C4-2B (cell line): ENCODE measurements around the gene NPTX2.

Source experiments
- ZFX ChIP-seq: fragments of 450-650 bp; IDR thresholded peaks from 2 replicates; pipeline ENCODE4 v1.6.1; 2017
- TF ChIP-seq, protein P1 (sequence below): fragments of 450-650 bp; conservative IDR thresholded peaks from 2 replicates; pipeline ENCODE4 v1.5.1; 2017; ENCODE audit warnings: mild to moderate bottlenecking

DNA sequence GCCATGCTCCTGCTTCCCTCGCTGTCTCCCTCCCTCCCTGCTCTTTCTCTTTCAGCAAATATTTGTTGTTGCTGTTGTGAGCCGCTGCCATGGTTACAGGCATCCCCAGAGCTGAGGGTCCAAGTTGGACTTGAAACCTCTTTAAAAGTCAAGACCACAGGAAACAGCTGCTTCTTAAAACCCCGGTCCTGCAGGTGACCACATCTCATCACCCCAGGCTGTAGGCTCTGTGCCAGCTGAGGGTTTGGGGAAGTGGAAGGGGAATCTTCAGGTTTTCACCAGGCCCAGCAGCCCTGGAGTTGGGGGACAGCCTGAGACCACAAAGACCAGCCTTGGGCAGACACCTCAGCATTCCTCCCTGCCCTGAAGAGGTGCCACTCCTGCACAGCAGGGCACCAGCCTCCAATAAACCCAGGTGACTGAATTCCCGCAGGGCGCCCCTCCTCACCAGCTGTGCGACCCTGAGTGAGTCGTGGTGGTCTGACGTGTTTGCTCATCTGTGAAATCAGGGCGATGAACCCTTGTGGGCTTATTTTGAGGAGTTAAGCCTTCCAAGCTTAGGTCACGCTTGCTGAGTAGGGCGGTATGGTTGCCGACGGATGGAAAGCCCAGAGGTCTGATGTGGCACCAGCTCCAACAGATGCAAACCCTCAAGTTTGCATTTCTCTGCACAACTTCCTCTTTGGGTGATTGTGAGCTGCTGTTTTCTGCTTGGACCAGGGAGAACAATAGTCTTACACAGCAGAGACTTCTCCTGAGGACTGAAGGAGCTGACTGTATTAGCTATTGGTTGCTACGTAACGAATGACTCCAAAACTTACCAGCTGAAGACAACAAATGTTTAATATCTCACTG is 24.8 kb downstream of the NPTX2 start:
- TF ChIP-seq, protein P1, sequence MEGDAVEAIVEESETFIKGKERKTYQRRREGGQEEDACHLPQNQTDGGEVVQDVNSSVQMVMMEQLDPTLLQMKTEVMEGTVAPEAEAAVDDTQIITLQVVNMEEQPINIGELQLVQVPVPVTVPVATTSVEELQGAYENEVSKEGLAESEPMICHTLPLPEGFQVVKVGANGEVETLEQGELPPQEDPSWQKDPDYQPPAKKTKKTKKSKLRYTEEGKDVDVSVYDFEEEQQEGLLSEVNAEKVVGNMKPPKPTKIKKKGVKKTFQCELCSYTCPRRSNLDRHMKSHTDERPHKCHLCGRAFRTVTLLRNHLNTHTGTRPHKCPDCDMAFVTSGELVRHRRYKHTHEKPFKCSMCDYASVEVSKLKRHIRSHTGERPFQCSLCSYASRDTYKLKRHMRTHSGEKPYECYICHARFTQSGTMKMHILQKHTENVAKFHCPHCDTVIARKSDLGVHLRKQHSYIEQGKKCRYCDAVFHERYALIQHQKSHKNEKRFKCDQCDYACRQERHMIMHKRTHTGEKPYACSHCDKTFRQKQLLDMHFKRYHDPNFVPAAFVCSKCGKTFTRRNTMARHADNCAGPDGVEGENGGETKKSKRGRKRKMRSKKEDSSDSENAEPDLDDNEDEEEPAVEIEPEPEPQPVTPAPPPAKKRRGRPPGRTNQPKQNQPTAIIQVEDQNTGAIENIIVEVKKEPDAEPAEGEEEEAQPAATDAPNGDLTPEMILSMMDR, result no peak
- TF ChIP-seq ZFX, result no peak
